A673 (cell line): ENCODE measurements around the gene ARID3B.

ENCODE experiments used
- CTCF ChIP-seq: fragments of 300-800, 200-600 bp; sonication (generic); conservative IDR thresholded peaks from 2 replicates; pipeline ENCODE4 v1.5.1; 2017; ENCODE audit warnings: low read depth, mild to moderate bottlenecking, antibody characterized with exemption, low read length, moderate library complexity, mixed read lengths
- EZH2 ChIP-seq: fragments of 200-600 bp; sonication (generic); IDR thresholded peaks from 2 replicates; pipeline ENCODE4 v1.6.1; 2017; ENCODE audit warnings: borderline replicate concordance, low read depth, mild to moderate bottlenecking, mixed read lengths, antibody characterized with exemption, low read length; ENCODE audit not compliant: poor library complexity, severe bottlenecking

- no peak for TF ChIP-seq CTCF
- no peak for TF ChIP-seq EZH2
Measured at GRCh38 chr15:74529921-74530320, 11.1 kb upstream of the ARID3B start.
